ENCODE measurements around the gene TMPRSS11B. TPM values are rescaled to one million over a fixed set of nuclear protein-coding genes. Genes with fewer than 3 reads are reported as not detected.
"Not testable (repeated sequence)": the region's sequence is repeated elsewhere in the genome, so short reads cannot be mapped to it uniquely, and the experiment has no call there.

The TMPRSS11B gene
- total and polyA plus RNA-seq, 9 donors: not detected

DNA sequence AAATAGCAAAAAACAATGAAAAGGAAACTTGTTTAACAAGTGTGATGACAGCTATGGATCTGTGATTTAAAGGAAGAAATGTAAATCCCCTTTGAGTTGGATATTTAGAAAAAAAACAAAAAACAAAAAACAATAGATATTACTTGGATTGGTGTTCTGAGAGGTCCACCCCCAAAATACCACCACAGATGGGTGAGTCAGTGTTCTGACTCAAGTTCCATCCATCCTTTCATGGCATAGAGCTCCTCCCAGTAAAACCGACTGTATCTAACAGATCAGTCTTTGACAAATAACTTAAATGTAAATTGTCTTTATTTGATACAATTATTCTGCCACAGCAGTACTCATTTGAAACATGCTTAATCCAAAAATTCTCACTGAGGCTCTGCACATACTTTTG is 27.4 kb downstream of the TMPRSS11B start:
- Histone ChIP-seq H3K27me3 (no peaks in the 10 kb centered on the region), H3K36me3 (no peaks in the 10 kb centered on the region), H3K9me3 (no peaks in the 10 kb centered on the region), H3K4me3 (no peak overlapping the region), H3K4me1 (ENCODE audit: insufficient read depth) (no peaks in the 10 kb centered on the region), H3K27ac (no peak overlapping the region)
- intact Hi-C loops (cut with DNase I): no loop called here
- no peak for TF ChIP-seq EP300 (IDR thresholded peaks at IDR 0.05)
- no peak for TF ChIP-seq CTCF (IDR thresholded peaks at IDR 0.05)
- TF ChIP-seq POLR2A (IDR thresholded peaks at IDR 0.05): no peak
- 20 to 43% (median 22%) methylated on average over 1 of the region's 1 CpG for WGBS, 3 donors
- DNase-seq: no peak

GRCh38 chr4:68216501-68216900 is 29.0 kb downstream of the TMPRSS11B start:
- DNase-seq: no peak
- H3K27ac ChIP-seq: no peak overlapping the region
- H3K4me1 ChIP-seq (ENCODE audit: insufficient read depth): no peaks in the 10 kb centered on the region
- no peaks in the 10 kb centered on the region for H3K36me3 ChIP-seq
- no peaks in the 10 kb centered on the region for H3K9me3 ChIP-seq
- intact Hi-C loops (cut with DNase I): no loop called here
- H3K27me3 ChIP-seq: no peaks in the 10 kb centered on the region
- no peak for TF ChIP-seq POLR2A (IDR thresholded peaks at IDR 0.05)
- no peak for TF ChIP-seq CTCF (IDR thresholded peaks at IDR 0.05)
- no peak for TF ChIP-seq EP300 (IDR thresholded peaks at IDR 0.05)
- no peak overlapping the region for H3K4me3 ChIP-seq

GRCh38 chr4:68209003-68209402 is 36.5 kb downstream of the TMPRSS11B start:
- no peak for DNase-seq
- intact Hi-C loops (cut with DNase I): no loop called here
- H3K36me3 ChIP-seq: no peaks in the 10 kb centered on the region
- H3K4me1 ChIP-seq (ENCODE audit: insufficient read depth): no peaks in the 10 kb centered on the region
- 77 to 89% (median 80%) methylated on average over 1 of the region's 1 CpG for WGBS, 3 donors
- no peak overlapping the region for H3K4me3 ChIP-seq
- H3K27me3 ChIP-seq: no peaks in the 10 kb centered on the region
- TF ChIP-seq POLR2A (IDR thresholded peaks at IDR 0.05) (no peak), CTCF (IDR thresholded peaks at IDR 0.05) (no peak), EP300 (IDR thresholded peaks at IDR 0.05) (no peak)
- H3K27ac ChIP-seq: no peak overlapping the region
- no peaks in the 10 kb centered on the region for H3K9me3 ChIP-seq

DNA sequence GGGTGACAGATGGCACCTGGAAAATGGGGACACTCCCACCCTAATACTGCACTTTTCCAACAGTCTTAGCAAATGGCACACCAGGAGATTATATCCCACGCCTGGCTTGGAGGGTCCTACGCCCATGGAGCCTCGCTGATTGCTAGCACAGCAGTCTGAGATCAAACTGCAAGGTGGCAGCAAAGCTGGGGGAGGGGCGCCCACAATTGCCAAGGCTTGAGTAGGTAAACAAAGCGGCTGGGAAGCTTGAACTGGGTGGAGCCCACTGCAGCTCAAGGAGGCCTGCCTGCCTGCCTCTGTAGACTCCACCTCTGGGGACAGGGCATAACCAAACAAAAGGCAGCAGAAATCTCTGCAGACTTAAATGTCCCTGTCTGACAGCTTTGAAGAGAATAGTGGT is 51.2 kb downstream of the TMPRSS11B start:
- H3K4me1 ChIP-seq (ENCODE audit: insufficient read depth); H3K27ac ChIP-seq; DNase-seq; H3K9me3 ChIP-seq; H3K27me3 ChIP-seq; H3K36me3 ChIP-seq; H3K4me3 ChIP-seq; intact Hi-C loops (cut with DNase I): not testable (repeated sequence)
- WGBS, 3 donors: 85 to 92% (median 88%) methylated on average over 5 of the region's 5 CpGs

DNA sequence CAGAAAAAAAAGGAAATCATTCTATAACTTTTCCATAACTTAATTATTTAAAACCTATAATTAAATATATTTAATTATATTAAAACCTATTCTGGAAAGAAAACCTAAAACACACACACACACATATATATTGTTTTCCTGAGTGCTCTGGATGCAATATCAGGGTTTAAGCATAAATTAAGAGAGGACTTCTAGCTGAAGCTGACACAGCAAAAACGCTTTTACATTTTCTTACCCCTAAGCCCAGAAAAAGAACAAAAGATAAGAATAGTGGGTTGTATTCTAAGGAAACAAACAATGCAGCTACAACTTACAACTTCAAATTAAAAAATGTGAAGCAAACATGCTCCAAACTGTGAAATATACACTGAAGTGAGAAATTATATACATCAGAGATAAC is 52.3 kb downstream of the TMPRSS11B start:
- Histone ChIP-seq H3K36me3 (no peaks in the 10 kb centered on the region), H3K27ac (no peak overlapping the region), H3K27me3 (no peaks in the 10 kb centered on the region), H3K4me1 (ENCODE audit: insufficient read depth) (no peaks in the 10 kb centered on the region), H3K4me3 (no peak overlapping the region), H3K9me3 (no peaks in the 10 kb centered on the region)
- DNase-seq: no peak
- WGBS, 3 donors: 69 to 85% (median 69%) methylated on average over 1 of the region's 1 CpG
- TF ChIP-seq POLR2A (IDR thresholded peaks at IDR 0.05) (no peak), CTCF (IDR thresholded peaks at IDR 0.05) (no peak), EP300 (IDR thresholded peaks at IDR 0.05) (no peak)
- intact Hi-C loops (cut with DNase I): no loop called here
